Measurements from ENCODE around the gene PRDM16. TPM values are rescaled to one million over a fixed set of nuclear protein-coding genes. Genes with fewer than 3 reads are reported as not detected.

Gene PRDM16
- polyA plus RNA-seq, 1 donor (not counting 4 experiments of a cell fraction or from before 2014, with no cell fraction given), result 0.05 TPM

DNA sequence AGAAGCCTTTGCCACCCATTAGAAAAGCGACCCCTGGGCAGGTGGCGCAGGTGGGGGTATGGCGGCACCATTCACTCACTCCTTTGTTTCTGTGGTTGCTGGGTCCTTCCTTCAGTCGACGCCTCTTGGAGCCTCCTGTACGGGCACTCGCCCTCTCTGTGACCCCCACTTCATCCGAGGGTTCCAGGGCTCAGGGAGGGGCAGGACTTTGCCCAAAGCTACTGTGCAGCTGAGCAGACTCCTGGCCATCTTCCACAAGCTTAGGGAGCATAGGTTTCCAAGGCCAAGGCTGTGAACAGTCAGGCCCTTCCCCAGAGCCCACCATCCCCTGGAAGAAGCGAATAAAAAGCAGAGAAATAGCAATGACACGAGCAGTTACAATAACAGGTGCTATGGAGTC is 194.8 kb downstream of the PRDM16 start:
- no peak for TF ChIP-seq EZH2 (IDR thresholded peaks at IDR 0.05; ENCODE audit: low read length)
- TF ChIP-seq, protein P1, sequence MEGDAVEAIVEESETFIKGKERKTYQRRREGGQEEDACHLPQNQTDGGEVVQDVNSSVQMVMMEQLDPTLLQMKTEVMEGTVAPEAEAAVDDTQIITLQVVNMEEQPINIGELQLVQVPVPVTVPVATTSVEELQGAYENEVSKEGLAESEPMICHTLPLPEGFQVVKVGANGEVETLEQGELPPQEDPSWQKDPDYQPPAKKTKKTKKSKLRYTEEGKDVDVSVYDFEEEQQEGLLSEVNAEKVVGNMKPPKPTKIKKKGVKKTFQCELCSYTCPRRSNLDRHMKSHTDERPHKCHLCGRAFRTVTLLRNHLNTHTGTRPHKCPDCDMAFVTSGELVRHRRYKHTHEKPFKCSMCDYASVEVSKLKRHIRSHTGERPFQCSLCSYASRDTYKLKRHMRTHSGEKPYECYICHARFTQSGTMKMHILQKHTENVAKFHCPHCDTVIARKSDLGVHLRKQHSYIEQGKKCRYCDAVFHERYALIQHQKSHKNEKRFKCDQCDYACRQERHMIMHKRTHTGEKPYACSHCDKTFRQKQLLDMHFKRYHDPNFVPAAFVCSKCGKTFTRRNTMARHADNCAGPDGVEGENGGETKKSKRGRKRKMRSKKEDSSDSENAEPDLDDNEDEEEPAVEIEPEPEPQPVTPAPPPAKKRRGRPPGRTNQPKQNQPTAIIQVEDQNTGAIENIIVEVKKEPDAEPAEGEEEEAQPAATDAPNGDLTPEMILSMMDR (optimal IDR thresholded peaks at IDR 0.05 in 1 of 3, IDR thresholded peaks at IDR 0.05 in 1 of 3, conservative IDR thresholded peaks at IDR 0.05 in 1 of 3; ENCODE audit: extremely low read depth in 1 of 3, insufficient read depth in 2 of 3, low read length in 3 of 3), result no peak
- no peaks in the 10 kb centered on the region for H3K36me3 ChIP-seq (ENCODE audit: control insufficient read depth in 2 of 2, extremely low read depth in 1 of 2, insufficient read depth in 2 of 2, low read length in 2 of 2)
- no peak for DNase-seq (ENCODE audit: low read depth, low spot score)
- H3K27me3 ChIP-seq (ENCODE audit: control insufficient read depth, extremely low read depth, insufficient read depth, low read length), result no peaks in the 10 kb centered on the region
- no peak overlapping the region for H3K9ac ChIP-seq (ENCODE audit: control insufficient read depth, extremely low read depth, insufficient read depth, low read length)
- no peaks in the 10 kb centered on the region for H3K9me1 ChIP-seq (ENCODE audit: control insufficient read depth, extremely low read depth, insufficient read depth, low read length)
- dilution Hi-C loops (cut with MboI; ENCODE audit: extremely low pct_ligation_motif_present, low sequenced_read_pairs), result no loop called here
- no peak overlapping the region for H2AFZ ChIP-seq (ENCODE audit: control insufficient read depth, low read length)
- peaks cover 11% of the 10 kb centered on the region for H3K9me3 ChIP-seq (ENCODE audit: control insufficient read depth, low read depth, low read length)
- no peak for FAIRE-seq
- H3K27ac ChIP-seq (ENCODE audit: control insufficient read depth, insufficient read depth, low read length), result no peak overlapping the region
- no peaks in the 10 kb centered on the region for H4K20me1 ChIP-seq (ENCODE audit: control insufficient read depth, extremely low read depth, insufficient read depth, low read length)
- H3K4me3 ChIP-seq (ENCODE audit: control insufficient read depth in 2 of 3, extremely low read depth in 1 of 3, insufficient read depth in 2 of 3, low read depth in 1 of 3, low read length in 3 of 3), result no peak overlapping the region
- no peaks in the 10 kb centered on the region for H3K4me1 ChIP-seq (ENCODE audit: control insufficient read depth, extremely low read depth, insufficient read depth, low read length)
- no peaks in the 10 kb centered on the region for H3K79me2 ChIP-seq (ENCODE audit: control insufficient read depth, insufficient read depth, low read length)
- H3K4me2 ChIP-seq (ENCODE audit: control insufficient read depth, extremely low read depth, insufficient read depth, low read depth, low read length), result no peak overlapping the region

DNA sequence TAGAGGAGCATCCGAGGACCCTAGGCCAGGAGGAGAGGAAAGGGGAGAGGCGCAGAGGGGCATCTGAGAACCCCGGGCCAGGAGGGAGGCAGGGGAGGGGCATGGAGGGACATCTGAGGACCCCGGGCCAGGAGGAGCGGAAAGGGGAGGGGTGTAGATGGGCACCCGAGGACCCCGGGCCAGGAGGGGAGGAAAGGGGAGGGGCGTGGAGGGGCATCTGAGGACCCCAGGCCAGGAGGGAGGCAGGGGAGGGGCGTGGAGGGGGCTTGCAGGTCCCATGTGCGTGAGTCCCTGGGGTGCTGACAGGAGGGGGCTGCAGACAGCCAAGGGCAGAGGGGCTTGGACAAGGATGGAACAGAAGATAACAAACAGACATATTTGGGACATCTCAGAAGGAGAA is 195.5 kb downstream of the PRDM16 start:
- Histone ChIP-seq H3K36me3 (ENCODE audit: control insufficient read depth in 2 of 2, extremely low read depth in 1 of 2, insufficient read depth in 2 of 2, low read length in 2 of 2) (no peaks in the 10 kb centered on the region), H3K4me2 (ENCODE audit: control insufficient read depth, extremely low read depth, insufficient read depth, low read depth, low read length) (no peak overlapping the region), H4K20me1 (ENCODE audit: control insufficient read depth, extremely low read depth, insufficient read depth, low read length) (no peaks in the 10 kb centered on the region), H3K9me3 (ENCODE audit: control insufficient read depth, low read depth, low read length) (peaks cover 14% of the 10 kb centered on the region), H3K4me1 (ENCODE audit: control insufficient read depth, extremely low read depth, insufficient read depth, low read length) (no peaks in the 10 kb centered on the region), H3K27ac (ENCODE audit: control insufficient read depth, insufficient read depth, low read length) (no peak overlapping the region), H3K27me3 (ENCODE audit: control insufficient read depth, extremely low read depth, insufficient read depth, low read length) (no peaks in the 10 kb centered on the region), H3K4me3 (ENCODE audit: control insufficient read depth in 2 of 3, extremely low read depth in 1 of 3, insufficient read depth in 2 of 3, low read depth in 1 of 3, low read length in 3 of 3) (no peak overlapping the region), H3K9me1 (ENCODE audit: control insufficient read depth, extremely low read depth, insufficient read depth, low read length) (no peaks in the 10 kb centered on the region), H3K9ac (ENCODE audit: control insufficient read depth, extremely low read depth, insufficient read depth, low read length) (no peak overlapping the region), H3K79me2 (ENCODE audit: control insufficient read depth, insufficient read depth, low read length) (no peaks in the 10 kb centered on the region), H2AFZ (ENCODE audit: control insufficient read depth, low read length) (no peak overlapping the region)
- dilution Hi-C loops (cut with MboI; ENCODE audit: extremely low pct_ligation_motif_present, low sequenced_read_pairs), result no loop called here
- FAIRE-seq, result no peak
- TF ChIP-seq EZH2 (IDR thresholded peaks at IDR 0.05; ENCODE audit: low read length), result no peak
- TF ChIP-seq, protein P1 (optimal IDR thresholded peaks at IDR 0.05 in 1 of 3, IDR thresholded peaks at IDR 0.05 in 1 of 3, conservative IDR thresholded peaks at IDR 0.05 in 1 of 3; ENCODE audit: extremely low read depth in 1 of 3, insufficient read depth in 2 of 3, low read length in 3 of 3), result no peak
- no peak for DNase-seq (ENCODE audit: low read depth, low spot score)
